Endothelial cell of umbilical vein (primary cell): ENCODE measurements around the gene MAPK9. TPM values are rescaled to one million over a fixed set of nuclear protein-coding genes. Genes with fewer than 3 reads are reported as not detected.

Source experiments
- BruUV-seq: library from RNA; stranded (reverse); fragments of 400-500 nt; replicated peaks from 2 replicates; lab custom pipeline; 2021; lab: Mats Ljungman, UMichigan
- CTCF ChIA-PET: fragments of 300-600, 350-600 bp; sonication (Branson Sonifier 250); formaldehyde crosslinking; loops from one replicate; lab custom pipeline; 2021; ENCODE audit warnings: antibody characterized with exemption, inconsistent platforms; lab: Charles Lee
- POLR2A ChIA-PET: fragments of 300-600, 350-600 bp; sonication (Branson Sonifier 250); formaldehyde crosslinking; loops from one replicate; lab custom pipeline; 2021; ENCODE audit warnings: antibody characterized with exemption, inconsistent platforms; lab: Charles Lee
- DNase-seq: peaks from one replicate; pipeline ENCODE4 v3.0.0-alpha.2; 2011; ENCODE audit warnings: low read depth, low spot score
- FAIRE-seq: peaks from 2 replicates; lab custom pipeline; 2011; peaks lifted over from hg19 to GRCh38; lab: Jason Lieb, UNC
- H2AFZ ChIP-seq: 2 replicates; pipeline ENCODE4 v1.6.0; 2012; ENCODE audit warnings: low read depth, low read length, control low read depth, inconsistent platforms
- H3K27ac ChIP-seq: 2 replicates; pipeline ENCODE4 v1.5.1; 2011; ENCODE audit warnings: low read depth, mild to moderate bottlenecking, control low read depth, low read length, moderate library complexity; ENCODE audit not compliant: insufficient read depth
- H3K27me3 ChIP-seq, 2 experiments: 2 replicates each; pipeline versions ENCODE4 v1.6.0 to v1.6.1; 2011; ENCODE audit warnings: low read length in 2 of 2, mixed read lengths in 1 of 2; ENCODE audit not compliant: control insufficient read depth in 2 of 2, insufficient read depth in 2 of 2
- H3K36me3 ChIP-seq, 2 experiments: 2 replicates in 1 of 2; 3 replicates in 1 of 2; pipeline ENCODE4 v1.5.1; 2011; ENCODE audit warnings: low read length in 2 of 2, mild to moderate bottlenecking in 1 of 2, moderate library complexity in 1 of 2; ENCODE audit not compliant: control insufficient read depth in 2 of 2, insufficient read depth in 2 of 2; ENCODE audit errors: extremely low read depth in 1 of 2
- H3K4me1 ChIP-seq: 3 replicates; pipeline ENCODE4 v1.5.1; 2011; ENCODE audit warnings: mild to moderate bottlenecking, low read length; ENCODE audit not compliant: control insufficient read depth, insufficient read depth; ENCODE audit errors: extremely low read depth
- H3K4me2 ChIP-seq: 2 replicates; pipeline ENCODE4 v1.6.1; 2011; ENCODE audit warnings: low read length, control low read depth, mixed read lengths; ENCODE audit not compliant: insufficient read depth
- H3K4me3 ChIP-seq, 3 experiments: fragments of 200-600 bp in 1 of 3; sonication (generic), shearing (Covaris generic) in 1 of 3; replicated peaks in 1 of 3; 2 replicates each; pipeline ENCODE4 v1.5.1; 2011 to 2016; ENCODE audit warnings: control low read depth in 3 of 3, low read length in 3 of 3, mild to moderate bottlenecking in 2 of 3, inconsistent platforms in 1 of 3, low read depth in 1 of 3, moderate library complexity in 1 of 3; ENCODE audit not compliant: insufficient read depth in 1 of 3
- H3K79me2 ChIP-seq: 2 replicates; pipeline ENCODE4 v1.6.0; 2012; ENCODE audit warnings: low read length, inconsistent platforms; ENCODE audit not compliant: control insufficient read depth, insufficient read depth
- H3K9ac ChIP-seq: replicated peaks from 2 replicates; pipeline ENCODE3; 2011; ENCODE audit warnings: low read length, control low read depth; ENCODE audit not compliant: insufficient read depth; ENCODE audit errors: extremely low read depth
- H3K9me1 ChIP-seq: replicated peaks from 3 replicates; pipeline ENCODE4 v1.6.0; 2011; ENCODE audit warnings: mild to moderate bottlenecking, low read length; ENCODE audit not compliant: control insufficient read depth, insufficient read depth; ENCODE audit errors: extremely low read depth
- H3K9me3 ChIP-seq: replicated peaks from 2 replicates; pipeline ENCODE4 v1.5.1; 2012; ENCODE audit warnings: low read length, inconsistent platforms; ENCODE audit not compliant: control insufficient read depth, insufficient read depth
- H4K20me1 ChIP-seq: replicated peaks from 2 replicates; pipeline ENCODE3; 2011; ENCODE audit warnings: mild to moderate bottlenecking, low read length; ENCODE audit not compliant: control insufficient read depth, insufficient read depth; ENCODE audit errors: extremely low read depth
- CTCF ChIP-seq, 2 donors: IDR thresholded peaks; 1 replicate in 1 of 2; 2 replicates in 1 of 2; pipeline ENCODE4 v1.5.1; 2011; ENCODE audit warnings: low read length in 2 of 2, mild to moderate bottlenecking in 2 of 2, moderate library complexity in 2 of 2, control low read depth in 1 of 2, inconsistent platforms in 1 of 2, low read depth in 1 of 2; ENCODE audit not compliant: insufficient read depth in 1 of 2; ENCODE audit errors: extremely low read depth in 1 of 2
- EZH2 ChIP-seq: IDR thresholded peaks from 2 replicates; pipeline ENCODE4 v1.6.1; 2012; ENCODE audit warnings: borderline replicate concordance, low read depth, mild to moderate bottlenecking, moderate library complexity, low read length, inconsistent platforms; ENCODE audit not compliant: severe bottlenecking
- FOS ChIP-seq: IDR thresholded peaks from 2 replicates; pipeline ENCODE4 v1.6.1; 2011; ENCODE audit warnings: mild to moderate bottlenecking, low read length, moderate library complexity, borderline replicate concordance; ENCODE audit not compliant: insufficient read depth
- GATA2 ChIP-seq: IDR thresholded peaks from 2 replicates; pipeline ENCODE4 v1.7.0; 2011; ENCODE audit warnings: low read depth, mild to moderate bottlenecking, moderate library complexity, mixed read lengths, low read length; ENCODE audit not compliant: insufficient read length, insufficient read depth
- JUN ChIP-seq: IDR thresholded peaks from 2 replicates; pipeline ENCODE4 v1.6.1; 2011; ENCODE audit warnings: borderline replicate concordance, low read depth; ENCODE audit not compliant: insufficient read length, insufficient read depth
- MYC ChIP-seq: IDR thresholded peaks from one replicate; pipeline ENCODE4 v1.6.1; 2011; ENCODE audit warnings: mild to moderate bottlenecking, low read depth, low read length
- POLR2A ChIP-seq: IDR thresholded peaks from 2 replicates; pipeline ENCODE4 v1.6.1; 2012; ENCODE audit warnings: low read depth, mild to moderate bottlenecking, control low read depth, low read length
- POLR2AphosphoS5 ChIP-seq: IDR thresholded peaks from 2 replicates; pipeline ENCODE4 v1.6.1; 2012; ENCODE audit warnings: low read depth, mild to moderate bottlenecking, control low read depth, low read length, moderate library complexity; ENCODE audit not compliant: insufficient read depth
- dilution Hi-C: fragments of 300-500 bp; cut with MboI; formaldehyde crosslinking; loops from one replicate; pipeline ENCODE4 v1.15.0; 2019; ENCODE audit warnings: low sequenced_read_pairs; ENCODE audit not compliant: extremely low pct_ligation_motif_present
- intact Hi-C: fragments of 100-400 bp; cut with micrococcal nuclease; formaldehyde crosslinking; loops from one replicate; pipeline ENCODE4 v1.10.0; 2022
- polyA plus RNA-seq, 4 experiments: library from polyadenylated mRNA; depleted of rRNA in 3 of 4; stranded (reverse) in 3 of 4; unstranded in 1 of 4; fragments of >200 nt; gene quantifications; 2 replicates each; pipeline versions ENCODE4 v1.2.1 to v1.2.3, GENCODE V29; 2011 to 2012; ENCODE audit warnings: missing spikeins in 1 of 4
- total RNA-seq: library from RNA; stranded (reverse); gene quantifications from 2 replicates; pipeline ENCODE4 v1.2.3, GENCODE V29; 2021
- TF ChIP-seq, protein P1 (sequence below): IDR thresholded peaks from 2 replicates; pipeline ENCODE4 v1.6.1; 2011; ENCODE audit not compliant: insufficient read depth, insufficient read length

Gene MAPK9
- total and polyA plus RNA-seq, 2 donors (not counting 3 experiments of a cell fraction or from before 2014, with no cell fraction given), result 24.6 to 34.8 TPM

- POLR2A ChIA-PET, result no interaction called here
- no TSS peak for BruUV-seq
- FAIRE-seq, result no peak
- no peak overlapping the region for H3K4me2 ChIP-seq
- no peaks in the 10 kb centered on the region for H3K9me1 ChIP-seq
- H3K9ac ChIP-seq, result no peak overlapping the region
- DNase-seq, result no peak
- intact Hi-C loops, result no loop called here
- no peak overlapping the region for H2AFZ ChIP-seq
- TF ChIP-seq EZH2 (no peak), FOS (no peak), POLR2A (no peak), POLR2AphosphoS5 (no peak), MYC (no peak), JUN (no peak), GATA2 (no peak), CTCF (IDR thresholded peaks at IDR 0.05; ENCODE audit: extremely low read depth in 1 of 2, insufficient read depth in 1 of 2, low read depth in 1 of 2, low read length in 2 of 2) (no peak)
- TF ChIP-seq, protein P1, sequence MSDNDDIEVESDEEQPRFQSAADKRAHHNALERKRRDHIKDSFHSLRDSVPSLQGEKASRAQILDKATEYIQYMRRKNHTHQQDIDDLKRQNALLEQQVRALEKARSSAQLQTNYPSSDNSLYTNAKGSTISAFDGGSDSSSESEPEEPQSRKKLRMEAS, result no peak
- H3K79me2 ChIP-seq, result no peaks in the 10 kb centered on the region
- H3K27me3 ChIP-seq, result no peaks in the 10 kb centered on the region
- no peaks in the 10 kb centered on the region for H4K20me1 ChIP-seq
- H3K27ac ChIP-seq, result no peak overlapping the region
- H3K36me3 ChIP-seq, result no peaks in the 10 kb centered on the region
- CTCF ChIA-PET, result interaction anchor here (0.9 to 2.8 kb wide), 4 partner anchors 8 to 123 kb away, joined by 3 to 15 read pairs (median 4); partner anchors contain the start of gene RASGEF1C
- H3K4me1 ChIP-seq, result no peaks in the 10 kb centered on the region
- H3K4me3 ChIP-seq, result no peak overlapping the region
- dilution Hi-C loops, result no loop called here
- H3K9me3 ChIP-seq, result no peaks in the 10 kb centered on the region
Observed at GRCh38 chr5:180323941-180324600, 32.2 kb upstream of the MAPK9 start.
